Uterus (tissue), 2 donors: Measurements from ENCODE around the gene LDLRAD4.

Experiments
- POLR2A ChIP-seq, 2 donors: fragments of 450-650 bp; IDR thresholded peaks; one replicate each; pipeline ENCODE4 v1.6.1; 2016; ENCODE audit warnings: antibody characterized with exemption in 2 of 2, mild to moderate bottlenecking in 1 of 2, moderate library complexity in 1 of 2
- TF ChIP-seq, protein P1 (sequence below), 4 experiments: fragments of 200-600 bp in 2 of 4; fragments of 450-650 bp in 2 of 4; sonication (generic) in 2 of 4; IDR thresholded peaks; one replicate each; pipeline ENCODE4 v1.5.1; 2016 to 2019; ENCODE audit warnings: antibody characterized with exemption in 4 of 4, mild to moderate bottlenecking in 2 of 4, moderate library complexity in 1 of 4

GRCh38 chr18:13633700-13634099 lies 415.1 kb downstream of the LDLRAD4 start:
- TF ChIP-seq, protein P1, sequence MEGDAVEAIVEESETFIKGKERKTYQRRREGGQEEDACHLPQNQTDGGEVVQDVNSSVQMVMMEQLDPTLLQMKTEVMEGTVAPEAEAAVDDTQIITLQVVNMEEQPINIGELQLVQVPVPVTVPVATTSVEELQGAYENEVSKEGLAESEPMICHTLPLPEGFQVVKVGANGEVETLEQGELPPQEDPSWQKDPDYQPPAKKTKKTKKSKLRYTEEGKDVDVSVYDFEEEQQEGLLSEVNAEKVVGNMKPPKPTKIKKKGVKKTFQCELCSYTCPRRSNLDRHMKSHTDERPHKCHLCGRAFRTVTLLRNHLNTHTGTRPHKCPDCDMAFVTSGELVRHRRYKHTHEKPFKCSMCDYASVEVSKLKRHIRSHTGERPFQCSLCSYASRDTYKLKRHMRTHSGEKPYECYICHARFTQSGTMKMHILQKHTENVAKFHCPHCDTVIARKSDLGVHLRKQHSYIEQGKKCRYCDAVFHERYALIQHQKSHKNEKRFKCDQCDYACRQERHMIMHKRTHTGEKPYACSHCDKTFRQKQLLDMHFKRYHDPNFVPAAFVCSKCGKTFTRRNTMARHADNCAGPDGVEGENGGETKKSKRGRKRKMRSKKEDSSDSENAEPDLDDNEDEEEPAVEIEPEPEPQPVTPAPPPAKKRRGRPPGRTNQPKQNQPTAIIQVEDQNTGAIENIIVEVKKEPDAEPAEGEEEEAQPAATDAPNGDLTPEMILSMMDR (IDR thresholded peaks at IDR 0.05): no peak
- TF ChIP-seq POLR2A (IDR thresholded peaks at IDR 0.05): no peak
